ENCODE measurements around the gene CREB5. TPM values are rescaled to one million over a fixed set of nuclear protein-coding genes. Genes with fewer than 3 reads are reported as not detected.

The CREB5 gene
- total RNA-seq, 1 donor from 2014 or later, result 25.7 TPM

- H3K4me3 ChIP-seq (ENCODE audit: low read depth, low read length), result no peak overlapping the region
- no peak for DNase-seq (ENCODE audit: low read depth)
- no peak for TF ChIP-seq CTCF (conservative IDR thresholded peaks at IDR 0.05; ENCODE audit: low read depth, low read length)
Observed at GRCh38 chr7:28700096-28700495, 287.8 kb downstream of the CREB5 start.

- DNase-seq (ENCODE audit: low read depth), result no peak
- H3K4me3 ChIP-seq (ENCODE audit: low read depth, low read length), result no peak overlapping the region
- TF ChIP-seq CTCF (conservative IDR thresholded peaks at IDR 0.05; ENCODE audit: low read depth, low read length), result no peak
Observed at GRCh38 chr7:28700790-28701203, 288.5 kb downstream of the CREB5 start.

GRCh38 chr7:28701731-28702130 is 289.4 kb downstream of the CREB5 start:
- H3K4me3 ChIP-seq (ENCODE audit: low read depth, low read length), result no peak overlapping the region
- no peak for DNase-seq (ENCODE audit: low read depth)
- no peak for TF ChIP-seq CTCF (conservative IDR thresholded peaks at IDR 0.05; ENCODE audit: low read depth, low read length)

GRCh38 chr7:28702171-28702570 is 289.9 kb downstream of the CREB5 start:
- no peak overlapping the region for H3K4me3 ChIP-seq (ENCODE audit: low read depth, low read length)
- no peak for TF ChIP-seq CTCF (conservative IDR thresholded peaks at IDR 0.05; ENCODE audit: low read depth, low read length)
- no peak for DNase-seq (ENCODE audit: low read depth)

GRCh38 chr7:28703037-28703765 is 290.9 kb downstream of the CREB5 start:
- no peak for TF ChIP-seq CTCF (conservative IDR thresholded peaks at IDR 0.05; ENCODE audit: low read depth, low read length)
- no peak for DNase-seq (ENCODE audit: low read depth)
- H3K4me3 ChIP-seq (ENCODE audit: low read depth, low read length), result no peak overlapping the region

- no peak for DNase-seq (ENCODE audit: low read depth)
- no peak overlapping the region for H3K4me3 ChIP-seq (ENCODE audit: low read depth, low read length)
- no peak for TF ChIP-seq CTCF (conservative IDR thresholded peaks at IDR 0.05; ENCODE audit: low read depth, low read length)
Observed at GRCh38 chr7:28704706-28705105, 292.4 kb downstream of the CREB5 start.

GRCh38 chr7:28705350-28705749 is 293.0 kb downstream of the CREB5 start:
- DNase-seq (ENCODE audit: low read depth), result no peak
- no peak for TF ChIP-seq CTCF (conservative IDR thresholded peaks at IDR 0.05; ENCODE audit: low read depth, low read length)
- H3K4me3 ChIP-seq (ENCODE audit: low read depth, low read length), result no peak overlapping the region
